Measurements from ENCODE around the gene UQCC2. TPM values are rescaled to one million over a fixed set of nuclear protein-coding genes. Genes with fewer than 3 reads are reported as not detected.

The UQCC2 gene
- total RNA-seq, 4 donors from 2014 or later: 14.5 to 29.7 (median 23.4) TPM

- no peak for TF ChIP-seq CTCF (IDR thresholded peaks at IDR 0.05)
- no peak for TF ChIP-seq POLR2A (IDR thresholded peaks at IDR 0.05)
- no peak for TF ChIP-seq EP300 (IDR thresholded peaks at IDR 0.05)
- WGBS, 2 donors: 84 to 85% methylated on average over 9 of the region's 9 CpGs
- H3K4me1 ChIP-seq: peaks cover 0 to 30% (median 5%) of the 10 kb centered on the region in 4 donors
- H3K27ac ChIP-seq: no peak overlapping the region
- peaks cover 0 to 33% (median 3%) of the 10 kb centered on the region in 3 donors for H3K36me3 ChIP-seq
- no peaks in the 10 kb centered on the region for H3K27me3 ChIP-seq
- H3K4me3 ChIP-seq: no peak overlapping the region
- no peaks in the 10 kb centered on the region for H3K9me3 ChIP-seq
- no peak for DNase-seq (ENCODE audit: low spot score in 2 of 2)
These were observed 6.1 kb downstream of the UQCC2 start for GRCh38 chr6:33705268-33705885.

- no peak for DNase-seq (ENCODE audit: low spot score in 2 of 2)
- 90 to 91% methylated on average over 11 of the region's 11 CpGs for WGBS, 2 donors
- Histone ChIP-seq H3K27ac (no peak overlapping the region), H3K4me1 (peaks cover 0 to 33% (median 7%) of the 10 kb centered on the region in 4 donors), H3K27me3 (no peaks in the 10 kb centered on the region), H3K4me3 (no peak overlapping the region), H3K36me3 (peaks cover 0 to 33% (median 0%) of the 10 kb centered on the region in 3 donors), H3K9me3 (no peaks in the 10 kb centered on the region)
- TF ChIP-seq POLR2A (IDR thresholded peaks at IDR 0.05) (no peak), CTCF (IDR thresholded peaks at IDR 0.05) (no peak), EP300 (IDR thresholded peaks at IDR 0.05) (no peak)
These were observed 7.1 kb downstream of the UQCC2 start for GRCh38 chr6:33704215-33705066.

- TF ChIP-seq POLR2A (IDR thresholded peaks at IDR 0.05) (no peak), CTCF (IDR thresholded peaks at IDR 0.05) (peak; percentile 43 to 54 (median 52))
- 46 to 72% methylated on average over 1 of the region's 1 CpG for WGBS, 2 donors
- Histone ChIP-seq H3K27ac (peak overlapping the region in 2 of 4 donors; percentile 68 to 74), H3K27me3 (no peaks in the 10 kb centered on the region), H3K4me1 (peaks cover 0 to 50% (median 12%) of the 10 kb centered on the region in 4 donors), H3K36me3 (peaks cover 0 to 28% (median 0%) of the 10 kb centered on the region in 3 donors), H3K9me3 (no peaks in the 10 kb centered on the region), H3K4me3 (no peak overlapping the region)
- DNase-seq (ENCODE audit: low spot score in 2 of 2): no peak
These were observed 9.0 kb downstream of the UQCC2 start for GRCh38 chr6:33702345-33702977.

- Histone ChIP-seq H3K27ac (peak overlapping the region in 3 of 4 donors; percentile 19 to 68 (median 37)), H3K9me3 (no peaks in the 10 kb centered on the region), H3K36me3 (peaks cover 0 to 34% (median 6%) of the 10 kb centered on the region in 3 donors), H3K4me1 (peaks cover 0 to 69% (median 32%) of the 10 kb centered on the region in 4 donors), H3K4me3 (no peak overlapping the region), H3K27me3 (no peaks in the 10 kb centered on the region)
- DNase-seq (ENCODE audit: low spot score in 2 of 2): peak in 1 of 2 donors; percentile 48
- TF ChIP-seq POLR2A (IDR thresholded peaks at IDR 0.05) (no peak), CTCF (IDR thresholded peaks at IDR 0.05) (peak; percentile 64 to 81 (median 67)), EP300 (IDR thresholded peaks at IDR 0.05) (no peak)
- WGBS, 2 donors: 43 to 56% methylated on average over 10 of the region's 10 CpGs
These were observed 11.0 kb downstream of the UQCC2 start for GRCh38 chr6:33700391-33701050.
